ENCODE measurements around the gene NTSR1.

Gene NTSR1

DNA sequence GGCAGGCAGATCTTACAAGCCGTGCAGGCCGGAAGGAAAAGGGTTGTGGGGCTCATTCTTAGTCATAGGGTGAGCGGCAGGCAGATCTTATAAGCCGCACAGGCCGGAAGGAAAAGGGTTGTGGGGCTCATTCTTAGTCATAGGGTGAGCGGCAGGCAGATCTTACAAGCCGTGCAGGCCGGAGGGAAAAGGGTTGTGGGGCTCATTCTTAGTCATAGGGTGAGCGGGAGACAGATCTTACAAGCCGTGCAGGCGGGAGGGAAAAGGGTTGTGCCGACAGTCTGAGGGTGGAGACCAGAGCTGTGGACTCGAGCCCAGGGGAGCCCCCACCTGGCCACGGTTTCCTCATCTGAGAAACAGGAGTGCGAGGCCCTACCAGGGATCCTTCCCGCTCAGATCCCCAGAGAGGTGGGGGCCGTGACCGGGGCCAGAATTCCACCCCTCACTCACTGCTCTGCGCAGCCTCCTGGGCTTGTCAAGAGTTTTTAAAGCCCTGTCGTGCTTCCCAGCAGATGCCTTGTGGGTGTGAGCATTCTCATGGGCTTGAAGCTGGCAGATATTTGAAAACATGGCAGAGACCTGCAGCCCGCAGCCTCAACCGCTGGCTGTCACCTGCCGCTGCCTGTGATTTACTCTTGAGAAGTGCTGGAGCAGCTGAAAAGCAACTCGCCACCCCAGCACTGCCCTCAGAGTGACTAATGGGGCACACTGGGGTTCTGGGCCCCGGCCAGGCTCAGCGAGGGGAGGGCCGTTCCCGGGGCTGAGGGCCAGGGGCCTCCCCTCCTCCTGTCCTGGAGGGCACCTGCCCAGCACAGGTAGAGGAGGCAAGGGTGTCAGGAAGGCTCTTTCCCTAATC is 31.9 kb downstream of the NTSR1 start:
- no peak for TF ChIP-seq CTCF (IDR thresholded peaks at IDR 0.05; ENCODE audit: low read depth, low read length)
- no peak for TF ChIP-seq EZH2phosphoT487 (IDR thresholded peaks at IDR 0.05; ENCODE audit: low read depth)
- no peak overlapping the region for H3K9ac ChIP-seq (ENCODE audit: low read length)

DNA sequence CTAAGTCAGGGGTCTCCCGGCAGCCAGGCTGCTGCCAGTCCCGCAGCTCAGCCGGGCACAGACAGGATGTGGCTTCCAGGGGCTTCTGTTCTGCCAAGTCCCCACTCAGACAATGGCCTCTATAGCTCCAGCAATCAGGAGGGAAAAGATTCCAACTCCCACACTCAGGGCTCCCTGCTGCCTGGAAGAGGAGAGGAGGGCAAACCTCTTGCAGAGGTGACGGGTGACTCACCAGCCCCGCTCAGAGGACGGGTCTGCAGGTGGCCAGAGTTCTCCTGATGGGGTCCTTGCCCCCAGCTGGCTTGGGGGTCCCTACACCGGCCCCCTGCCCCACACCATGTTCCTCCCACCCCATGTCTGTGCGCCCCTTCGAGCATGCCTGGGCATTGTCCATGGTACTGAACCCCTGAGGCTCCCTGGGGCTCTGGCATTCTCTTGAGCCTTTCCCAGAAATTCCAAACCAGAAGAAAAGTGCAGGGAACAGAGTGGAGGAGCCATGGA is 32.6 kb downstream of the NTSR1 start:
- no peak overlapping the region for H2AFZ ChIP-seq (ENCODE audit: low read depth, low read length)
- TF ChIP-seq CTCF (IDR thresholded peaks at IDR 0.05; ENCODE audit: low read depth, low read length) (no peak), EZH2phosphoT487 (IDR thresholded peaks at IDR 0.05; ENCODE audit: low read depth) (no peak)
- H4K20me1 ChIP-seq (ENCODE audit: insufficient read depth, low read length) = peaks cover 18% of the 10 kb centered on the region; the same call in 1 of the 2 replicates
- no peaks in the 10 kb centered on the region for H3K36me3 ChIP-seq (replicated peaks; ENCODE audit: low read depth, low read length)
- no peak overlapping the region for H3K27ac ChIP-seq (ENCODE audit: low read length)
- no peak overlapping the region for H3K4me3 ChIP-seq (ENCODE audit: low read length)
- H3K4me2 ChIP-seq (ENCODE audit: low read length) = no peak overlapping the region
- H3K9me3 ChIP-seq (ENCODE audit: insufficient read depth, low read length) = no peaks in the 10 kb centered on the region
- H3K27me3 ChIP-seq (ENCODE audit: low read depth, low read length) = peaks cover 60% of the 10 kb centered on the region
- H3K4me1 ChIP-seq (ENCODE audit: low read length) = peaks cover 18% of the 10 kb centered on the region
- H3K79me2 ChIP-seq (ENCODE audit: low read length) = no peaks in the 10 kb centered on the region
- H3K9ac ChIP-seq (ENCODE audit: low read length) = no peak overlapping the region

More for the DNA sequence above, 31.9 kb downstream of the NTSR1 start:
- H3K9me3 ChIP-seq (ENCODE audit: insufficient read depth, low read length) = no peaks in the 10 kb centered on the region
- no peak overlapping the region; the same call in 1 of the 2 replicates for H3K4me3 ChIP-seq (ENCODE audit: low read length)
- no peak overlapping the region for H2AFZ ChIP-seq (ENCODE audit: low read depth, low read length)
- no peaks in the 10 kb centered on the region for H3K36me3 ChIP-seq (replicated peaks; ENCODE audit: low read depth, low read length)
- peaks cover 59% of the 10 kb centered on the region for H3K27me3 ChIP-seq (ENCODE audit: low read depth, low read length)
- peaks cover 18% of the 10 kb centered on the region for H3K4me1 ChIP-seq (ENCODE audit: low read length)
- H4K20me1 ChIP-seq (ENCODE audit: insufficient read depth, low read length) = peaks cover 18% of the 10 kb centered on the region; the same call in 1 of the 2 replicates
- no peaks in the 10 kb centered on the region for H3K79me2 ChIP-seq (ENCODE audit: low read length)
- H3K4me2 ChIP-seq (ENCODE audit: low read length) = peak overlapping the region; percentile 54
- H3K27ac ChIP-seq (ENCODE audit: low read length) = no peak overlapping the region

DNA sequence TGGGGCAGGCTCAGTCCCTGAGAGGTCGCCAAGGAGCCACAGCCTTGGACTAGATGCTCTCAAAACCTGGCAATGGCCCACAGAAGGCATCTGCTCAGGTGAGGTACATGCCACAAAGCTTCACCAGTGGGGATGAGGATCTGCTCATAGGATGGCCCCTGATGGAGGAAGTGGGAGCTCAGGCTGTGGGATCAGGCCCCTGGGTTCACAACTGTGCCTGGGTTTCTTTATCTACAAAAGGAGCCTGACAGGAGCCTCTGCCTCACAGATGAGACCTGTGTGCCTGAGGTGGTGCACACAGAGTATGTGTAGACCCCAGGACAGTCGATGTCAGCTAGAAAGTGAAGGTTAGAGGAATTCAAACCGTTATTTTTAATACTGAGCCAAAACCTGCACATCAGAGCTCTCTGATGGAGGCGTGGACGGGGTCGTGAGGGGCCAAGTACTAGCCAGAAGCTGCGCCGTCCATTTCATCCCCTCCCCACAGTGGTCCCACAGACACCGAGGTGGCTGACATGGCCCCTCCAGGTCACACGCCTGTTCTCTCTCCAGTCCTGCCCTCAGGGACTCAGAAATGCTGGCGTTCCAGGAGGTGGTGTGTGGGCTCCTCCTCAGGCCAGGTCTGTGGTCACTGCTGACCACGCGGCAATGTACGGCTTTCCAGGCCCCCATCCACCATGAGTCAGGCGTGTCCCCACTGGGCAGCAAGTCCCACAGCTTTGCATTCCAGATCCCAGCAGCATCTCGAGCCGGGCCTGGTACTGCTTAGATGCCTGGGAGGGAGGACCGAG is 33.3 kb downstream of the NTSR1 start:
- no peak overlapping the region for H2AFZ ChIP-seq (ENCODE audit: low read depth, low read length)
- H4K20me1 ChIP-seq (ENCODE audit: insufficient read depth, low read length) = peaks cover 18% of the 10 kb centered on the region; the same call in 1 of the 2 replicates
- peaks cover 18% of the 10 kb centered on the region for H3K4me1 ChIP-seq (ENCODE audit: low read length)
- H3K4me3 ChIP-seq (ENCODE audit: low read length) = no peak overlapping the region
- no peak overlapping the region for H3K4me2 ChIP-seq (ENCODE audit: low read length)
- H3K9me3 ChIP-seq (ENCODE audit: insufficient read depth, low read length) = no peaks in the 10 kb centered on the region
- TF ChIP-seq EZH2phosphoT487 (IDR thresholded peaks at IDR 0.05; ENCODE audit: low read depth) (no peak), CTCF (IDR thresholded peaks at IDR 0.05; ENCODE audit: low read depth, low read length) (no peak)
- no peak overlapping the region for H3K27ac ChIP-seq (ENCODE audit: low read length)
- H3K36me3 ChIP-seq (replicated peaks; ENCODE audit: low read depth, low read length) = no peaks in the 10 kb centered on the region
- H3K79me2 ChIP-seq (ENCODE audit: low read length) = no peaks in the 10 kb centered on the region
- H3K27me3 ChIP-seq (ENCODE audit: low read depth, low read length) = peaks cover 55% of the 10 kb centered on the region
- H3K9ac ChIP-seq (ENCODE audit: low read length) = no peak overlapping the region

- TF ChIP-seq CTCF (IDR thresholded peaks at IDR 0.05; ENCODE audit: low read depth, low read length) = no peak
- TF ChIP-seq EZH2phosphoT487 (IDR thresholded peaks at IDR 0.05; ENCODE audit: low read depth) = no peak
- H3K4me2 ChIP-seq (ENCODE audit: low read length) = no peak overlapping the region
- no peak overlapping the region for H3K9ac ChIP-seq (ENCODE audit: low read length)
- no peaks in the 10 kb centered on the region for H3K79me2 ChIP-seq (ENCODE audit: low read length)
- no peak overlapping the region for H3K27ac ChIP-seq (ENCODE audit: low read length)
- H3K4me3 ChIP-seq (ENCODE audit: low read length) = no peak overlapping the region
- H2AFZ ChIP-seq (ENCODE audit: low read depth, low read length) = no peak overlapping the region
- no peaks in the 10 kb centered on the region for H3K9me3 ChIP-seq (ENCODE audit: insufficient read depth, low read length)
- peaks cover 18% of the 10 kb centered on the region for H3K4me1 ChIP-seq (ENCODE audit: low read length)
- H3K27me3 ChIP-seq (ENCODE audit: low read depth, low read length) = peaks cover 53% of the 10 kb centered on the region
- no peaks in the 10 kb centered on the region for H3K36me3 ChIP-seq (replicated peaks; ENCODE audit: low read depth, low read length)
- peaks cover 18% of the 10 kb centered on the region; the same call in 1 of the 2 replicates for H4K20me1 ChIP-seq (ENCODE audit: insufficient read depth, low read length)
These were observed 33.9 kb downstream of the NTSR1 start for GRCh38 chr20:62742550-62742949.

Measured in OCI-LY3 (cell line).